ENCODE data around the gene COMT. TPM values are rescaled to one million over a fixed set of nuclear protein-coding genes. Genes with fewer than 3 reads are reported as not detected.
"Not testable (repeated sequence)": the region's sequence is repeated elsewhere in the genome, so short reads cannot be mapped to it uniquely, and the experiment has no call there.

The COMT gene
- total and polyA plus RNA-seq, 4 experiments from 2014 or later = 36.8 to 93.9 (median 66.1) TPM

- Mint-ChIP-seq H3K36me3 (peaks cover 30 to 31% of the 10 kb centered on the region in 2 donors), H3K4me1 (peaks cover 6 to 15% (median 9%) of the 10 kb centered on the region in 4 donors), H3K9me3 (peaks cover 3 to 20% (median 16%) of the 10 kb centered on the region in 8 donors)
- POLR2A ChIA-PET (ENCODE audit: partially characterized antibody); H3K27ac Mint-ChIP-seq; H3K4me3 Mint-ChIP-seq; intact Hi-C loops (cut with micrococcal nuclease); CTCF ChIA-PET (ENCODE audit: partially characterized antibody); H3K4me1 ChIP-seq (ENCODE audit: insufficient read depth, low read length); H3K27me3 ChIP-seq (ENCODE audit: insufficient read depth, low read length); H3K27me3 Mint-ChIP-seq; DNase-seq; H3K9me3 ChIP-seq (ENCODE audit: control insufficient read depth in 1 of 2, low read length in 2 of 2); H3K27ac ChIP-seq (ENCODE audit: low read depth, low read length); H3K4me3 ChIP-seq (ENCODE audit: low read length in 2 of 2); H3K36me3 ChIP-seq (ENCODE audit: insufficient read depth, low read length): not testable (repeated sequence)
These were observed 6.4 kb upstream of the COMT start for GRCh38 chr22:19935123-19935718.

DNA sequence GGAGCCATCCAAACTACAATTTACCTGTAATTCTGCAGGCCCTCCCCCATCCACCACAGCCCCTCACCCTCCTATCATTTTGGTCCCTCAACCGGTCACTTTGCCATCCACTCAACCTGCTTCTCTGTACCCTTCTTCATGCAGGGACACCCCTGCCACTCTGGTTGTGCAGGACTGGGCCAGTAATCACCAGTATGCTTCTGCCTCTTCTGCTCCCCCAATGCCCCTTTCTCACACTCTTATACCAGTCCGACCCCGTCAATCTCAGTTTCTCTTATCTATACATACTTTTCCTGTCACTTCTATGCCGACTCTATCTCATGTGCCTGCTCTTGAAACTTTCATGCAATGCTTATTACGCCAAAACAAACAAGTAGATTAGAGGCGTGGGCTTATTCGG is 5.1 kb upstream of the COMT start:
- H3K27ac Mint-ChIP-seq = no peak overlapping the region
- CTCF ChIA-PET (ENCODE audit: partially characterized antibody) = no interaction called here
- no peaks in the 10 kb centered on the region for H3K27me3 ChIP-seq (ENCODE audit: insufficient read depth, low read length)
- H3K4me1 ChIP-seq (ENCODE audit: insufficient read depth, low read length) = peaks cover 12% of the 10 kb centered on the region
- no peak overlapping the region for H3K27ac ChIP-seq (ENCODE audit: low read depth, low read length)
- POLR2A ChIA-PET (ENCODE audit: partially characterized antibody) = no interaction called here
- peaks cover 4% of the 10 kb centered on the region for H3K36me3 ChIP-seq (ENCODE audit: insufficient read depth, low read length)
- H3K9me3 ChIP-seq (ENCODE audit: control insufficient read depth in 1 of 2, low read length in 2 of 2) = no peaks in the 10 kb centered on the region
- H3K9me3 Mint-ChIP-seq = peaks cover 3 to 20% (median 15%) of the 10 kb centered on the region in 8 donors
- DNase-seq = no peak
- peaks cover 30 to 33% of the 10 kb centered on the region in 2 donors for H3K36me3 Mint-ChIP-seq
- H3K4me3 Mint-ChIP-seq = no peak overlapping the region
- H3K27me3 Mint-ChIP-seq = no peaks in the 10 kb centered on the region
- H3K4me3 ChIP-seq (ENCODE audit: low read length in 2 of 2) = no peak overlapping the region
- intact Hi-C loops (cut with micrococcal nuclease) = no loop called here
- H3K4me1 Mint-ChIP-seq = peaks cover 8 to 23% (median 16%) of the 10 kb centered on the region in 4 donors

GRCh38 chr22:19937616-19938473 is 3.7 kb upstream of the COMT start:
- no peaks in the 10 kb centered on the region for H3K27me3 ChIP-seq (ENCODE audit: insufficient read depth, low read length)
- no peaks in the 10 kb centered on the region for H3K9me3 ChIP-seq (ENCODE audit: control insufficient read depth in 1 of 2, low read length in 2 of 2)
- H3K27ac ChIP-seq (ENCODE audit: low read depth, low read length) = no peak overlapping the region
- peaks cover 19% of the 10 kb centered on the region for H3K4me1 ChIP-seq (ENCODE audit: insufficient read depth, low read length)
- intact Hi-C loops (cut with micrococcal nuclease) = no loop called here
- H3K4me1 Mint-ChIP-seq = peaks cover 12 to 33% (median 24%) of the 10 kb centered on the region in 4 donors
- ChIA-PET CTCF (ENCODE audit: partially characterized antibody) (no interaction called here), POLR2A (ENCODE audit: partially characterized antibody) (no interaction called here)
- H3K4me3 Mint-ChIP-seq = peak overlapping the region in 1 of 8 donors; percentile 1
- H3K27ac Mint-ChIP-seq = peak overlapping the region in 2 of 7 donors; percentile 13 to 65
- no peak for DNase-seq
- H3K4me3 ChIP-seq (ENCODE audit: low read length in 2 of 2) = no peak overlapping the region
- H3K27me3 Mint-ChIP-seq = no peaks in the 10 kb centered on the region
- peaks cover 4% of the 10 kb centered on the region for H3K36me3 ChIP-seq (ENCODE audit: insufficient read depth, low read length)
- peaks cover 30 to 35% of the 10 kb centered on the region in 2 donors for H3K36me3 Mint-ChIP-seq
- peaks cover 3 to 20% (median 15%) of the 10 kb centered on the region in 8 donors for H3K9me3 Mint-ChIP-seq

GRCh38 chr22:19940536-19941364 is 822 bp upstream of the COMT start:
- H3K4me3 Mint-ChIP-seq = peak overlapping the region; percentile 92 to 95 (median 93)
- peak overlapping the region; percentile 80 for H3K27ac ChIP-seq (ENCODE audit: low read depth, low read length)
- no peaks in the 10 kb centered on the region for H3K27me3 Mint-ChIP-seq
- ChIA-PET CTCF (ENCODE audit: partially characterized antibody) (interaction anchor here (0.9 to 1.5 kb wide), 2 partner anchors 210 to 262 kb away, joined by 3 read pairs; no protein-coding TSS in a partner anchor), POLR2A (ENCODE audit: partially characterized antibody) (interaction anchor here (0.8 to 2.6 kb wide), 9 partner anchors 49 to 359 kb away, joined by 4 to 17 read pairs (median 6); partner anchors contain the start of genes GNB1L, RANBP1, RTL10 and TRMT2A)
- no peak for DNase-seq
- H3K9me3 ChIP-seq (ENCODE audit: control insufficient read depth in 1 of 2, low read length in 2 of 2) = no peaks in the 10 kb centered on the region
- H3K36me3 Mint-ChIP-seq = peaks cover 24 to 29% of the 10 kb centered on the region in 2 donors
- peaks cover 20 to 45% (median 36%) of the 10 kb centered on the region in 4 donors for H3K4me1 Mint-ChIP-seq
- peaks cover 3 to 15% (median 10%) of the 10 kb centered on the region in 8 donors for H3K9me3 Mint-ChIP-seq
- intact Hi-C loops (cut with micrococcal nuclease) = no loop called here
- H3K36me3 ChIP-seq (ENCODE audit: insufficient read depth, low read length) = peaks cover 4% of the 10 kb centered on the region
- peaks cover 31% of the 10 kb centered on the region for H3K4me1 ChIP-seq (ENCODE audit: insufficient read depth, low read length)
- H3K27ac Mint-ChIP-seq = peak overlapping the region; percentile 84 to 97 (median 92)
- no peaks in the 10 kb centered on the region for H3K27me3 ChIP-seq (ENCODE audit: insufficient read depth, low read length)
- H3K4me3 ChIP-seq (ENCODE audit: low read length in 2 of 2) = peak overlapping the region; percentile 72 to 91

DNA sequence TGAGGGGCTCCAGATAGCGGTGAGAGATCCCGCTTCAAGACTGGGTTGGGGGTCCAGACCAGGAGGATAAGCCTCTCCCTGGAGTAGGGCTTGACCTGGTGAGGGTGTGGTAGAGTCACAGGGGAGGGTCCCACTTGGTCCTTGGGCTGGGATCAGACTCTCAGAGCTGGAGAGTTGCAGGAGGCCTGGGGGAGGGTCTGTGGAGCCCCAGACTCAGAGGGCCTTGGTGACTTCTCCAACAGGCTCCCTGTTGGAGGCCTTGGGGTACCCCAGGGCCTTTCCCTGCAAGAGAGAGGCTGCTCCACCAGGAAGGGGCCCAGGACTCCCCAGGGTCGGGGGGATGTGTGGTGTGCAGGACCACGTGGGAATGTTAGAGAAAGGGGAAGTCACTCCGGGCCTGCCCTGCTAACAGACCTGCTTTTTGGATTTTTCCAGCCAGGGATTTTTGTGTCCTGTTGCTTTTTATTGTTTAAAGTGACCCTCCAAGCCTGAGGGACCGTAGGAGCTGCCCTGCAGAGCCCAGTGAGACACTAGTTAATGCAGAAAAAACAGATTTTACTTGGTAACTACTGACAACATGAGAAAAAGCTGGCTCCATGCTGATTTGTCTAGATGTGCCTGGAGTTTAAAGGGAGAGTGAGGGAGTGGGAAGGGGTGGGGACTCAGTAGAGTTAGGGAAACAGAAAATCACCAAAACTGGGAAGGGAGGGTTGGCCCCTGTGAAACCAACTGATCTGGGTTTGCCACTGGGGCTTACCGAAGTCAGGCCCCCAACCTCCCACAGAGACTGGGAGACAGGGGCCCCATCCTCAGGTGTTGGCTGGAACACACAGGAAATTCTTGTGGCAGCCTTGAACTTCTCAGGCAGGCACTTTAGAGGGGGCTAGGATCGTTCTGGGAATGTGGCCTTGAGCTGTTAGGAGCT is 847 bp downstream of the COMT start:
- intact Hi-C loops (cut with micrococcal nuclease) = no loop called here
- Histone ChIP-seq H3K27ac (ENCODE audit: low read depth, low read length) (peak overlapping the region; percentile 80), H3K36me3 (ENCODE audit: insufficient read depth, low read length) (peaks cover 3% of the 10 kb centered on the region), H3K4me3 (ENCODE audit: low read length in 2 of 2) (peak overlapping the region; percentile 72 to 91), H3K4me1 (ENCODE audit: insufficient read depth, low read length) (peaks cover 35% of the 10 kb centered on the region), H3K27me3 (ENCODE audit: insufficient read depth, low read length) (no peaks in the 10 kb centered on the region), H3K9me3 (ENCODE audit: control insufficient read depth in 1 of 2, low read length in 2 of 2) (no peaks in the 10 kb centered on the region)
- ChIA-PET CTCF (ENCODE audit: partially characterized antibody) (interaction anchor here (1.4 to 1.5 kb wide), 2 partner anchors 212 kb away, joined by 3 to 4 read pairs; no protein-coding TSS in a partner anchor), POLR2A (ENCODE audit: partially characterized antibody) (interaction anchor here (0.9 to 2.6 kb wide), 13 partner anchors 9 to 495 kb away, joined by 3 to 17 read pairs (median 6); partner anchors contain the start of genes C22orf39, GNB1L, RANBP1 and RTL10)
- no peak for DNase-seq
- Mint-ChIP-seq H3K4me1 (peaks cover 23 to 56% (median 43%) of the 10 kb centered on the region in 4 donors), H3K9me3 (no peaks in the 10 kb centered on the region), H3K36me3 (peaks cover 7 to 13% of the 10 kb centered on the region in 2 donors), H3K27ac (peak overlapping the region; percentile 85 to 97 (median 96)), H3K4me3 (peak overlapping the region; percentile 92 to 96 (median 94)), H3K27me3 (no peaks in the 10 kb centered on the region)

Measured in CD4-positive, alpha-beta memory T cell (primary cell).